ENCODE data around the gene PRKRA.
"Not testable (repeated sequence)": the region's sequence is repeated elsewhere in the genome, so short reads cannot be mapped to it uniquely, and the experiment has no call there.

DNA sequence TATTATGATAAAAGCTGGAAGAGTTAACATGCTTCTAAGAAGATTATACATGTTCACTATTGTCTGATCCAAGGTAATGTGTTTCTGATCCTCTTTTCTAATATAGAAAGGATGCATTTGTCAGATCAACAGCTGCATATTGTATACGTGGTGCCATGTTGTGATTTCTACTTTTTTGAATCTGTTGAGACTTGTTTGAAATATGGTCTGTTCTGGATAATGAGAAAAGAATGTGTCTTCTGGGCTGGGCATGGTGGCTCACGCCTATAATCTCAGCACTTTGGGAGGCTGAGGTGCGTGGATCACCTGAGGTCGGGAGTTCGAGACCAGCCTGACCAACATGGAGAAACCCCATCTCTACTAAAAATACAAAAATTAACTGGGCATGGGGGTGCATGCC is 27.2 kb downstream of the PRKRA start:
- not testable (repeated sequence) for TF ChIP-seq CTCF (IDR thresholded peaks at IDR 0.05; ENCODE audit: extremely low read depth in 1 of 2, insufficient read depth in 1 of 2, low read depth in 1 of 2, low read length in 2 of 2); EZH2 (IDR thresholded peaks at IDR 0.05; ENCODE audit: borderline replicate concordance, low read depth, low read length, severe bottlenecking); POLR2A (IDR thresholded peaks at IDR 0.05; ENCODE audit: low read depth, low read length); JUN (IDR thresholded peaks at IDR 0.05; ENCODE audit: borderline replicate concordance, insufficient read depth, insufficient read length, low read depth); MYC (IDR thresholded peaks at IDR 0.05; ENCODE audit: low read depth, low read length); MAX (IDR thresholded peaks at IDR 0.05; ENCODE audit: insufficient read depth, insufficient read length)

All from endothelial cell of umbilical vein (primary cell).